ENCODE measurements around the gene ACTG1. TPM values are rescaled to one million over a fixed set of nuclear protein-coding genes. Genes with fewer than 3 reads are reported as not detected.
"Not testable (repeated sequence)": the region's sequence is repeated elsewhere in the genome, so short reads cannot be mapped to it uniquely, and the experiment has no call there.

ACTG1 gene
- total RNA-seq, 1 experiment from 2014 or later, result 6,819 TPM

DNA sequence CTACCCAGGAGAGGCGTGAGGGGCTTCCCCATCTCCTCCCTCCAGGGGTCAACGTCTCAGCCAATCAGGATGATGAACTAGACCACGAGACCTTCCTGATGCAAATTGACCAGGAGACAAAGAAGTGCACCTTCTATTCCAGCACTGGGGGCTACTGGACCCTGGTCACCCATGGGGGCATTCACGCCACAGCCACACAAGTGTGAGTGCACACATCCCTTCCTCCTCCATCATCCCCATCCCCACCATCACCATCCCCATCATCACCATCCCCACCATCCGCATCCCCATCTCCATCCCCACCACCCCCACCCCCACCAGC is 22.4 kb upstream of the ACTG1 start:
- DNase-seq (ENCODE audit: low spot score), result no peak
- in situ Hi-C loops (cut with HindIII; ENCODE audit: low sequenced_read_pairs), result no loop called here

- in situ Hi-C loops (cut with HindIII; ENCODE audit: low sequenced_read_pairs), result no loop called here
- DNase-seq (ENCODE audit: low spot score), result no peak
These were observed 21.8 kb upstream of the ACTG1 start for GRCh38 chr17:81534157-81535006.

- DNase-seq (ENCODE audit: low spot score), result no peak
- in situ Hi-C loops (cut with HindIII; ENCODE audit: low sequenced_read_pairs), result no loop called here
These were observed 20.9 kb upstream of the ACTG1 start for GRCh38 chr17:81533339-81534141.

DNA sequence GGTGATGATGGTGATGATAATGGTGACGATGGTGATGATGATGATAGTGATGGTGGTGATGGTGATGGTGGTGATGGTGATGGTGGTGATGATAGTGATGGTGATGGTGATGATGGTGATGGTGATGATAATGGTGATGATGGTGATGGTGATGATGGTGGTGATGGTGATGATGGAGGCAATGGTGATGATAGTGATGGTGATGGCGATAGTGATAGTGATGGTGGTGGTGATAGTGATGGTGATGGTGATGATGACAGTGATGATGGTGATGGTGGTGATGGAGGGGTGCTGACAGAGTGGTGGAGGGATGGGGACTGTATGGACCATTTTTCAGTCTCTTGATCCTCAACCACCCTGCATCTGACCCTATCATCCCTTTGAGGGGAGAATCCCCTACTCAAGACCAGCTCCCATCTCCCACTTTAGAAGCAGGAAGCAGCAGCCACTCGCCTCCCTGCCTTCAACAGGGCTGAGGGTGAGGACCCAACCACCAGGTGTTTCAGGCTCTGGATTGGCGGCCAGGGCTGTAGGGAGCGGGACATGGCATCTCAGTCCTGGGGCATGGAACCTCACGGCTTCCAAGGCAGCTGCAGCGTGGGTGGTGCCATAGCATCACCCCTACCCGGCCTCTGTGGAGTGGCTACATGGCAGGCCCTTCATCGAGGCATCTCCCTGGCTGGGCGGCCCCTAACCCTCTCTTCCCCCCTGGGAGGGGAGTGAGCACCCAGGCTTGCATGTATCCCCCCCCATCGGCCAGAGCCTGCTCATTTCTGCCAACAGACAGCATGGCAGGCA is 20.1 kb upstream of the ACTG1 start:
- no peak for DNase-seq (ENCODE audit: low spot score)
- in situ Hi-C loops (cut with HindIII; ENCODE audit: low sequenced_read_pairs), result no loop called here

- in situ Hi-C loops (cut with HindIII; ENCODE audit: low sequenced_read_pairs); DNase-seq (ENCODE audit: low spot score): not testable (repeated sequence)
These were observed 19.4 kb upstream of the ACTG1 start for GRCh38 chr17:81531998-81532404.

GRCh38 chr17:81531013-81531412 is 18.4 kb upstream of the ACTG1 start:
- in situ Hi-C loops (cut with HindIII; ENCODE audit: low sequenced_read_pairs); DNase-seq (ENCODE audit: low spot score): not testable (repeated sequence)

GRCh38 chr17:81529437-81529803 is 16.8 kb upstream of the ACTG1 start:
- no peak for DNase-seq (ENCODE audit: low spot score)
- in situ Hi-C loops (cut with HindIII; ENCODE audit: low sequenced_read_pairs), result no loop called here

- DNase-seq (ENCODE audit: low spot score), result no peak
- in situ Hi-C loops (cut with HindIII; ENCODE audit: low sequenced_read_pairs), result no loop called here
These were observed 16.2 kb upstream of the ACTG1 start for GRCh38 chr17:81528651-81529436.

- no peak for DNase-seq (ENCODE audit: low spot score)
- in situ Hi-C loops (cut with HindIII; ENCODE audit: low sequenced_read_pairs), result no loop called here
These were observed 15.7 kb upstream of the ACTG1 start for GRCh38 chr17:81528384-81528650.

DNA sequence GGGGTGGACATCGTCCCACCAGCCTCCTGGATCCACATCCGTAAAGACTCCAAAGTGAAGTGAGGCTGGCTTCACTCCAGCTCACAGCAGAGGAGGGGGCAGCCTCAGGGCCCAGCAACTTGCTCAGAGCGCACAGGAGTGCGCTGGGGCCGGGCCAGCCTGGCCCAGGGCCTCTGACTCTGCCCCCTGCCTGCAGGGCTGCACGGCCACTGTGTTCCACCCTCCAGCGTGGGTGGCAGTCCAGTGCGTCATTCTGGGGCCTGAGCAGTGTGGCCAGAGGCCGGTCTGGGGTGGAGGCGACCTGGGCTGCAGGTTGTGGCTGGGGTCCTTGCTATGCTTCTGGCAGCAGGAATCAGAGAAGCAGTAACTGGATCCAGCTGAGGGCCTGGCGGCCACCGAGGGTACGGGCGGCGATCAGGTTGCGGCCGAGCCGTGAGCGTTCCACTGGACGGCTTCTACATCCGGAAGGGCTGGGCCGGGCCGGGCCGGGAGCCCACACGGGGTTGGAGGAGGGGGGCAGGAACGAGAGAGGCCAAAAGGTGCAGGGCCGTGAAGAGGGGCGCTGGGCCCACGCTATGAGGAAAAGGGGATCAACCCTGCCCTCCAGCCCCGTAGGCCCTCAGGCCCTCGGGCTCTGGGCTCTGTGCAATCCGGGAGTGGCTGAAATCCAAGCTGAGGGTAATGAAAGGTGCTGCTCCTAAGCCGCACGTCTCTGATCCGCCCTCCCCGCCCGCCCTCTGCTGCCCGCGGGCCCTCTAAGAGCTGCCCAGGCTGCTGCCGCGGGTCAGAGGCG is 15.2 kb upstream of the ACTG1 start, which contains the start of gene FSCN2:
TSS of gene FSCN2 (plus strand) at position 787 of the 793 bp plus-strand sequence. CDS start 155 bp downstream, outside the sequence.
- DNase-seq (ENCODE audit: low spot score), result no peak
- in situ Hi-C loops (cut with HindIII; ENCODE audit: low sequenced_read_pairs), result no loop called here

GRCh38 chr17:81526662-81527571 is 14.3 kb upstream of the ACTG1 start:
- in situ Hi-C loops (cut with HindIII; ENCODE audit: low sequenced_read_pairs), result no loop called here
- no peak for DNase-seq (ENCODE audit: low spot score)

- DNase-seq (ENCODE audit: low spot score), result no peak
- in situ Hi-C loops (cut with HindIII; ENCODE audit: low sequenced_read_pairs), result no loop called here
These were observed 12.2 kb upstream of the ACTG1 start for GRCh38 chr17:81524865-81525159.

- no peak for DNase-seq (ENCODE audit: low spot score)
- in situ Hi-C loops (cut with HindIII; ENCODE audit: low sequenced_read_pairs), result no loop called here
These were observed 11.7 kb upstream of the ACTG1 start for GRCh38 chr17:81524039-81524864.

- in situ Hi-C loops (cut with HindIII; ENCODE audit: low sequenced_read_pairs), result no loop called here
- no peak for DNase-seq (ENCODE audit: low spot score)
These were observed 10.9 kb upstream of the ACTG1 start for GRCh38 chr17:81523402-81524038.

DNA sequence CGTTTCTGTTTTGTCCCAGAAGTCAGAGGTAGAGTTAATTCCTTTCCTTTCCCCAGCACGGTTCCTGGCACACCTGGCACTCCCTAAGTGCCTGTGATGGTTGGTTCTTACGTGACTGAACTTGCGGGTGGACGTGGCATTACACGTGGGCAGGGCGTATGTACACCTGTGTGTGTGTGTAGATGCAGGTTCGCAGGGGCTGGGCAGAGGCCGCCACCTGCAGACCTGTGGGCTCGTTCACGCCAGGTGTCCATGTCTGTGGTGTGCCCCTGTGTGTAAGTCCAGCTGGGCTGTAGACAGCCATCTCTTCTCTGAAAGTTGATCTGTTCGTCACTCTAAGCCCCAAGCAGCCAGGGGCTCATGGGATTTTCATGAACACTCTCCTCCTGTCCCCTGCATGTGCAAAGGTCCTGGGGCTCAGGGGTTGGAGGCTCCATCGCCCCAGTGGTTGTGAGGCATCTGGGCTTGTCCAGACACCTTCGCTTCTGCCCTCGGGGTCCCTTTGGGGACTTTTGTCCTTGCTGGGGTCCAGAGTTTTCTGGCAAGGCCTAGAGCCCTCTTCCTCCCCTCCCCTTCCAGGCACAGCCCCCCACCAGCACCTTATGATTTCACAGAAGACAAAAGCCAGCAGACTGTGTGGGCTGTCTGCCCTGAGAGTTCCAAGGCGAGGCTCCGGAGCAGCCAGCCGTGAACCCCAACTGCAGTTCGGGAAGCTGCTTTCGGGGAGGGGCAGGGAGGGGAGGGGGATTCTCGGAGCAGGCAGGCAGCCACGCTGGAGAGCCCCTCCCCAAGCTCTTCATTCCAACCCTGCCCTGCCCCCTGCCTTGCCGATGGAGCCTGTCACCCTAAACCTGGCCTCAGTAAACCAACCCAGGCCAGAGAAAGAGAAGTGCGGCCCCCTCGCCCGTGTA is 10.1 kb upstream of the ACTG1 start:
- in situ Hi-C loops (cut with HindIII; ENCODE audit: low sequenced_read_pairs), result no loop called here
- DNase-seq (ENCODE audit: low spot score), result no peak
